ENCODE data around the gene AP3S2. TPM values are rescaled to one million over a fixed set of nuclear protein-coding genes. Genes with fewer than 3 reads are reported as not detected.

AP3S2 gene
- total and polyA plus RNA-seq, 2 of the 8 experiments (the other 6 are each of a cell fraction or from before 2014, with no cell fraction given) = 19.2 to 45.4 TPM

DNA sequence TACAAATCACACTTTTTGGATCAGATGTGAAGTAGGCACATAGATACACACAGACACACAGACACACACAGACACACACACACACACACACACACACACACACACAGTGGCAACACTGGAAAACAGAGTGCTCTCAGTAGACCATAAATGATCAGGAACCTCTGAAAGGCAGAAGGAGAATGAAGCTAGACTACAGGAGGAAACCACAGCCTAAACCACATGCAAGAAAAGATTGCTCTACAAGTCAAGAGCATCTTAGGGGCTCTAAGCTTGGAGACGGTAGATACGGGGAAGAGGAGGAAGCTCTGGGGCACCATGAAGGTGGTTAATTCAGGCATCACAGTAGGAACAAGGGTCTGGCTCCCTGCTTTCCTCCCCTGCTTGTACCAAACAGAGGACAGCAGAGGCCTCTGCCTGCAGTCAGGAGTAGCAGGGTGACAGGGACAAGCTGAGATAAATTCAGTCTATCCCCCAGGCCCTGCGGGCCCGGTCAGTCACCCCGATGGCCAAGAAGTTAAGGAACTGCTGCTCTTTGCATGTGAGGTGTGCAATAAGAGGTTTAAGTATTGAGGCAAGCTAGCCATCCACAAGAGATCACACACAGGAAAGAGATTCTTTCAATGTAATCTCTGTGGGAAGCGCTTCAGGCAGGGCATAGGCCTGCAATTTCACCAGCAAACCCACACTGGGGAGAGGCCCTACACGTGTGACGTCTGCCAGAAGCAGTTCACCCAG, 42.4 kb upstream of the AP3S2 start:
- Histone ChIP-seq H3K9ac (replicated peaks in 1 of 4; ENCODE audit: extremely low read depth in 1 of 4, low read depth in 3 of 4, low read length in 3 of 4) (no peak overlapping the region), H3K14ac (ENCODE audit: insufficient read length) (no peak overlapping the region), H3K9me3 (ENCODE audit: insufficient read depth in 2 of 2, low read depth in 1 of 2, low read length in 1 of 2) (no peaks in the 10 kb centered on the region), H2BK20ac (ENCODE audit: low read length) (no peak overlapping the region), H3K56ac (replicated peaks; ENCODE audit: insufficient read length, low read depth, low read length) (no peak overlapping the region), H3K27ac (ENCODE audit: low read depth, low read length) (no peak overlapping the region), H3K4me1 (replicated peaks in 1 of 4; ENCODE audit: control insufficient read depth in 3 of 4, insufficient read depth in 4 of 4, low read length in 3 of 4) (no peaks in the 10 kb centered on the region), H2BK5ac (ENCODE audit: low read depth, low read length) (no peak overlapping the region), H2BK120ac (replicated peaks; ENCODE audit: low read depth, low read length) (no peak overlapping the region), H4K8ac (ENCODE audit: extremely low read depth, insufficient read depth, low read length) (no peak overlapping the region), H3K4me3 (ENCODE audit: extremely low read depth in 1 of 4, insufficient read depth in 2 of 4, low read depth in 3 of 4, low read length in 4 of 4) (no peak overlapping the region), H4K5ac (ENCODE audit: insufficient read length, low read depth, low read length) (no peak overlapping the region), H4K20me1 (replicated peaks in 1 of 2; ENCODE audit: control insufficient read depth in 1 of 2, insufficient read depth in 2 of 2, low read length in 2 of 2) (no peaks in the 10 kb centered on the region), H3K23me2 (ENCODE audit: low read depth, low read length) (no peaks in the 10 kb centered on the region), H3K79me2 (ENCODE audit: control insufficient read depth in 1 of 2, insufficient read depth in 2 of 2, low read length in 2 of 2) (no peaks in the 10 kb centered on the region), H3K4ac (replicated peaks; ENCODE audit: insufficient read length, low read depth, low read length) (no peak overlapping the region), H3K23ac (ENCODE audit: insufficient read length) (no peak overlapping the region), H3K27me3 (replicated peaks in 1 of 4; ENCODE audit: control insufficient read depth in 3 of 4, extremely low read depth in 1 of 4, insufficient read depth in 3 of 4, low read length in 3 of 4) (no peaks in the 10 kb centered on the region), H3K36me3 (ENCODE audit: control insufficient read depth in 2 of 4, insufficient read depth in 4 of 4, low read length in 3 of 4) (no peaks in the 10 kb centered on the region), H2AFZ (ENCODE audit: low read length) (no peak overlapping the region), H2BK15ac (ENCODE audit: low read length) (no peak overlapping the region), H3K4me2 (ENCODE audit: insufficient read depth in 1 of 2, low read depth in 2 of 2, low read length in 2 of 2) (no peak overlapping the region), H2BK12ac (ENCODE audit: low read depth, low read length) (no peak overlapping the region), H2AK5ac (ENCODE audit: low read depth, low read length) (no peak overlapping the region), H3K79me1 (ENCODE audit: low read depth, low read length) (no peaks in the 10 kb centered on the region), H4K91ac (replicated peaks; ENCODE audit: insufficient read length, low read length) (no peak overlapping the region), H3K18ac (ENCODE audit: extremely low read depth, low read length) (no peak overlapping the region)
- POLR2A ChIA-PET (ENCODE audit: partially characterized antibody) = interaction anchor here (0.7 to 2.3 kb wide), 2 partner anchors 9 to 23 kb away, joined by 3 to 7 read pairs; partner anchors contain the start of gene ARPIN
- DNase-seq (ENCODE audit: low read depth in 1 of 2, low spot score in 2 of 2) = no peak
- 90% methylated on average over 8 of the region's 8 CpGs; no CpG with 5 or more reads in 1 of the 2 experiments for WGBS, 2 experiments (ENCODE audit: extremely low coverage in 1 of 2, insufficient coverage in 1 of 2, insufficient read length in 1 of 2, insufficient replicate concordance in 2 of 2, low coverage in 1 of 2, low lambda C conversion rate in 2 of 2, missing lambda C conversion rate in 1 of 2)
- CTCF ChIA-PET (ENCODE audit: partially characterized antibody) = interaction anchor here (1.0 to 3.2 kb wide), 4 partner anchors 11 to 38 kb away, joined by 3 to 12 read pairs (median 4); no protein-coding TSS in a partner anchor
- no peak for FAIRE-seq
- TF ChIP-seq TAF1 (IDR thresholded peaks at IDR 0.05; ENCODE audit: low read depth, low read length) (no peak), TCF12 (IDR thresholded peaks at IDR 0.05; ENCODE audit: low read depth, low read length) (no peak), BACH1 (IDR thresholded peaks at IDR 0.05; ENCODE audit: low read length) (no peak), KDM5A (IDR thresholded peaks at IDR 0.05; ENCODE audit: low read length) (no peak), RXRA (IDR thresholded peaks at IDR 0.05; ENCODE audit: insufficient read depth, low read depth, low read length) (no peak), BRCA1 (IDR thresholded peaks at IDR 0.05; ENCODE audit: low read depth, low read length) (no peak), SAP30 (IDR thresholded peaks at IDR 0.05; ENCODE audit: insufficient read depth, insufficient replicate concordance, low read length) (no peak), TBP (IDR thresholded peaks at IDR 0.05; ENCODE audit: low read depth, low read length) (no peak), RBBP5 (IDR thresholded peaks at IDR 0.05; ENCODE audit: borderline replicate concordance, low read depth, low read length) (no peak), HDAC6 (IDR thresholded peaks at IDR 0.05; ENCODE audit: low read depth, low read length) (no peak), CREB1 (IDR thresholded peaks at IDR 0.05) (no peak)
- TF ChIP-seq, protein P1, sequence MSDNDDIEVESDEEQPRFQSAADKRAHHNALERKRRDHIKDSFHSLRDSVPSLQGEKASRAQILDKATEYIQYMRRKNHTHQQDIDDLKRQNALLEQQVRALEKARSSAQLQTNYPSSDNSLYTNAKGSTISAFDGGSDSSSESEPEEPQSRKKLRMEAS (IDR thresholded peaks at IDR 0.05) = no peak
- TF ChIP-seq, protein P2, sequence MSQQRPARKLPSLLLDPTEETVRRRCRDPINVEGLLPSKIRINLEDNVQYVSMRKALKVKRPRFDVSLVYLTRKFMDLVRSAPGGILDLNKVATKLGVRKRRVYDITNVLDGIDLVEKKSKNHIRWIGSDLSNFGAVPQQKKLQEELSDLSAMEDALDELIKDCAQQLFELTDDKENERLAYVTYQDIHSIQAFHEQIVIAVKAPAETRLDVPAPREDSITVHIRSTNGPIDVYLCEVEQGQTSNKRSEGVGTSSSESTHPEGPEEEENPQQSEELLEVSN (IDR thresholded peaks at IDR 0.05) = no peak
